Dendritic cell treated with granulocyte-macrophage colony-stimulating factor and Interleukin-4, amounts not matched to agents 40 ng/mL and 50 ng/mL, for 4 days (primary cell): Measurements from ENCODE around the gene PEX14.

ENCODE experiments used
- H3K27ac Mint-ChIP-seq: one replicate; pipeline ENCODE4 v1.8.0; 2022; ENCODE audit warnings: mild to moderate bottlenecking, mixed read lengths
- H3K27me3 Mint-ChIP-seq: one replicate; pipeline ENCODE4 v1.8.0; 2022; ENCODE audit warnings: mild to moderate bottlenecking, mixed read lengths
- H3K36me3 Mint-ChIP-seq: one replicate; pipeline ENCODE4 v1.8.0; 2022; ENCODE audit warnings: low read depth, mixed read lengths
- H3K4me1 Mint-ChIP-seq: one replicate; pipeline ENCODE4 v1.8.0; 2022; ENCODE audit warnings: low read depth, mixed read lengths
- H3K4me3 Mint-ChIP-seq: one replicate; pipeline ENCODE4 v1.8.0; 2022; ENCODE audit warnings: mild to moderate bottlenecking, moderate library complexity, mixed read lengths
- H3K9me3 Mint-ChIP-seq: one replicate; pipeline ENCODE4 v1.8.0; 2022; ENCODE audit warnings: mixed read lengths
- intact Hi-C: fragments of 100-400 bp; cut with micrococcal nuclease; formaldehyde crosslinking; loops from one replicate; pipeline ENCODE4 v1.15.0; 2022

Gene PEX14

GRCh38 chr1:10601342-10602070, 126.8 kb downstream of the PEX14 start:
- Mint-ChIP-seq H3K9me3 (no peaks in the 10 kb centered on the region), H3K4me1 (no peaks in the 10 kb centered on the region), H3K27ac (no peak overlapping the region), H3K27me3 (no peaks in the 10 kb centered on the region), H3K4me3 (no peak overlapping the region), H3K36me3 (peaks cover 24% of the 10 kb centered on the region)
- intact Hi-C loops: no loop called here

GRCh38 chr1:10602936-10603335, 128.2 kb downstream of the PEX14 start:
- Mint-ChIP-seq H3K9me3 (no peaks in the 10 kb centered on the region), H3K27me3 (no peaks in the 10 kb centered on the region), H3K4me1 (no peaks in the 10 kb centered on the region), H3K27ac (no peak overlapping the region), H3K36me3 (peaks cover 24% of the 10 kb centered on the region), H3K4me3 (no peak overlapping the region)
- intact Hi-C loops: no loop called here

GRCh38 chr1:10604966-10605365, 130.2 kb downstream of the PEX14 start:
- Mint-ChIP-seq H3K4me1 (no peaks in the 10 kb centered on the region), H3K4me3 (no peak overlapping the region), H3K36me3 (peaks cover 11% of the 10 kb centered on the region), H3K27ac (no peak overlapping the region), H3K9me3 (no peaks in the 10 kb centered on the region), H3K27me3 (no peaks in the 10 kb centered on the region)
- intact Hi-C loops: no loop called here

- peaks cover 5% of the 10 kb centered on the region for H3K4me1 Mint-ChIP-seq
- H3K4me3 Mint-ChIP-seq: no peak overlapping the region
- intact Hi-C loops: no loop called here
- H3K27ac Mint-ChIP-seq: no peak overlapping the region
- peaks cover 11% of the 10 kb centered on the region for H3K36me3 Mint-ChIP-seq
- H3K27me3 Mint-ChIP-seq: no peaks in the 10 kb centered on the region
- no peaks in the 10 kb centered on the region for H3K9me3 Mint-ChIP-seq
Observed at GRCh38 chr1:10606064-10606463, 131.3 kb downstream of the PEX14 start.

- H3K36me3 Mint-ChIP-seq: peaks cover under 1% of the 10 kb centered on the region
- H3K27ac Mint-ChIP-seq: no peak overlapping the region
- no peaks in the 10 kb centered on the region for H3K27me3 Mint-ChIP-seq
- H3K4me1 Mint-ChIP-seq: peaks cover 5% of the 10 kb centered on the region
- intact Hi-C loops: no loop called here
- no peaks in the 10 kb centered on the region for H3K9me3 Mint-ChIP-seq
- H3K4me3 Mint-ChIP-seq: no peak overlapping the region
Observed at GRCh38 chr1:10607228-10607627, 132.5 kb downstream of the PEX14 start.

- Mint-ChIP-seq H3K27ac (no peak overlapping the region), H3K27me3 (no peaks in the 10 kb centered on the region), H3K36me3 (peaks cover 10% of the 10 kb centered on the region), H3K4me1 (peaks cover 5% of the 10 kb centered on the region), H3K4me3 (no peak overlapping the region), H3K9me3 (no peaks in the 10 kb centered on the region)
- intact Hi-C loops: no loop called here
Observed at GRCh38 chr1:10608690-10609089, 133.9 kb downstream of the PEX14 start.

GRCh38 chr1:10610901-10611600, 136.3 kb downstream of the PEX14 start:
- intact Hi-C loops: no loop called here
- Mint-ChIP-seq H3K4me1 (peaks cover 25% of the 10 kb centered on the region), H3K36me3 (peaks cover 10% of the 10 kb centered on the region), H3K4me3 (no peak overlapping the region), H3K27me3 (no peaks in the 10 kb centered on the region), H3K27ac (no peak overlapping the region), H3K9me3 (no peaks in the 10 kb centered on the region)

GRCh38 chr1:10612436-10613160, 137.8 kb downstream of the PEX14 start:
- Mint-ChIP-seq H3K27me3 (no peaks in the 10 kb centered on the region), H3K36me3 (peaks cover 17% of the 10 kb centered on the region), H3K9me3 (no peaks in the 10 kb centered on the region), H3K4me3 (no peak overlapping the region), H3K27ac (no peak overlapping the region), H3K4me1 (peaks cover 25% of the 10 kb centered on the region)
- intact Hi-C loops: no loop called here

- Mint-ChIP-seq H3K36me3 (peaks cover 21% of the 10 kb centered on the region), H3K27me3 (no peaks in the 10 kb centered on the region), H3K27ac (peak overlapping the region; percentile 55), H3K9me3 (no peaks in the 10 kb centered on the region), H3K4me1 (peaks cover 25% of the 10 kb centered on the region), H3K4me3 (no peak overlapping the region)
- intact Hi-C loops: no loop called here
Observed at GRCh38 chr1:10613340-10613739, 138.6 kb downstream of the PEX14 start.

GRCh38 chr1:10613861-10614260, 139.1 kb downstream of the PEX14 start:
- Mint-ChIP-seq H3K36me3 (peaks cover 25% of the 10 kb centered on the region), H3K4me3 (no peak overlapping the region), H3K27ac (peak overlapping the region; percentile 55), H3K9me3 (no peaks in the 10 kb centered on the region), H3K27me3 (no peaks in the 10 kb centered on the region), H3K4me1 (peaks cover 25% of the 10 kb centered on the region)
- intact Hi-C loops: no loop called here

GRCh38 chr1:10614377-10615225, 139.9 kb downstream of the PEX14 start:
- Mint-ChIP-seq H3K27ac (peak overlapping the region; percentile 55), H3K9me3 (no peaks in the 10 kb centered on the region), H3K27me3 (no peaks in the 10 kb centered on the region), H3K4me1 (peaks cover 25% of the 10 kb centered on the region), H3K36me3 (peaks cover 25% of the 10 kb centered on the region), H3K4me3 (no peak overlapping the region)
- intact Hi-C loops: no loop called here

GRCh38 chr1:10615332-10615731, 140.6 kb downstream of the PEX14 start:
- H3K9me3 Mint-ChIP-seq: no peaks in the 10 kb centered on the region
- peak overlapping the region; percentile 5 for H3K4me3 Mint-ChIP-seq
- peak overlapping the region; percentile 55 for H3K27ac Mint-ChIP-seq
- peaks cover 25% of the 10 kb centered on the region for H3K4me1 Mint-ChIP-seq
- peaks cover 25% of the 10 kb centered on the region for H3K36me3 Mint-ChIP-seq
- H3K27me3 Mint-ChIP-seq: no peaks in the 10 kb centered on the region
- intact Hi-C loops: no loop called here

GRCh38 chr1:10615932-10616671, 141.4 kb downstream of the PEX14 start:
- Mint-ChIP-seq H3K27me3 (no peaks in the 10 kb centered on the region), H3K27ac (peak overlapping the region; percentile 55), H3K36me3 (peaks cover 25% of the 10 kb centered on the region), H3K4me1 (peaks cover 20% of the 10 kb centered on the region), H3K9me3 (no peaks in the 10 kb centered on the region), H3K4me3 (no peak overlapping the region)
- intact Hi-C loops: no loop called here
